ENCODE results near the gene KCTD12.
A peak's percentile ranks its signal among the peaks of the same experiment; 100 is the strongest.
"Not testable (repeated sequence)": the region's sequence is repeated elsewhere in the genome, so short reads cannot be mapped to it uniquely, and the experiment has no call there.

Gene KCTD12

GRCh38 chr13:76886292-76887075 lies at the start of gene KCTD12:
Gene KCTD12 (minus strand): TSS chr13:76886405. CDS start chr13:76886148, 257 bp downstream.
- DNase-seq (ENCODE audit: low spot score), result peak; percentile 62

GRCh38 chr13:76934671-76935070 lies 48.5 kb upstream of the KCTD12 start:
- DNase-seq (ENCODE audit: low spot score), result no peak

- no peak for DNase-seq (ENCODE audit: low spot score)
Observed at GRCh38 chr13:76932076-76932475, 45.9 kb upstream of the KCTD12 start.

- no peak for DNase-seq (ENCODE audit: low spot score)
Observed at GRCh38 chr13:76929851-76930374, 43.7 kb upstream of the KCTD12 start.

- DNase-seq (ENCODE audit: low spot score), result no peak
Observed at GRCh38 chr13:76929320-76929719, 43.1 kb upstream of the KCTD12 start.

- DNase-seq (ENCODE audit: low spot score), result no peak
Observed at GRCh38 chr13:76928456-76928855, 42.3 kb upstream of the KCTD12 start.

- DNase-seq (ENCODE audit: low spot score), result no peak
Observed at GRCh38 chr13:76927955-76928354, 41.8 kb upstream of the KCTD12 start.

GRCh38 chr13:76925115-76925514 lies 38.9 kb upstream of the KCTD12 start:
- no peak for DNase-seq (ENCODE audit: low spot score)

- DNase-seq (ENCODE audit: low spot score), result no peak
Observed at GRCh38 chr13:76921516-76921915, 35.3 kb upstream of the KCTD12 start.

- DNase-seq (ENCODE audit: low spot score), result not testable (repeated sequence)
Observed at GRCh38 chr13:76917755-76918481, 31.7 kb upstream of the KCTD12 start.

GRCh38 chr13:76917095-76917494 lies 30.9 kb upstream of the KCTD12 start:
- no peak for DNase-seq (ENCODE audit: low spot score)

GRCh38 chr13:76913898-76914297 lies 27.7 kb upstream of the KCTD12 start:
- DNase-seq (ENCODE audit: low spot score), result no peak

- no peak for DNase-seq (ENCODE audit: low spot score)
Observed at GRCh38 chr13:76912476-76912875, 26.3 kb upstream of the KCTD12 start.

- DNase-seq (ENCODE audit: low spot score), result no peak
Observed at GRCh38 chr13:76904507-76904906, 18.3 kb upstream of the KCTD12 start.

- DNase-seq (ENCODE audit: low spot score), result peak; percentile 74
Observed at GRCh38 chr13:76903544-76904162, 17.4 kb upstream of the KCTD12 start.

- not testable (repeated sequence) for DNase-seq (ENCODE audit: low spot score)
Observed at GRCh38 chr13:76899066-76899465, 12.9 kb upstream of the KCTD12 start.

- DNase-seq (ENCODE audit: low spot score), result not testable (repeated sequence)
Observed at GRCh38 chr13:76897171-76897570, 11.0 kb upstream of the KCTD12 start.

GRCh38 chr13:76894401-76895110 lies 8.4 kb upstream of the KCTD12 start:
- no peak for DNase-seq (ENCODE audit: low spot score)

GRCh38 chr13:76892488-76892887 lies 6.3 kb upstream of the KCTD12 start:
- no peak for DNase-seq (ENCODE audit: low spot score)

- no peak for DNase-seq (ENCODE audit: low spot score)
Observed at GRCh38 chr13:76890021-76890420, 3.8 kb upstream of the KCTD12 start.

GRCh38 chr13:76889254-76889653 lies 3.0 kb upstream of the KCTD12 start:
- DNase-seq (ENCODE audit: low spot score), result no peak

GRCh38 chr13:76888421-76888820 lies 2.2 kb upstream of the KCTD12 start:
- no peak for DNase-seq (ENCODE audit: low spot score)
